Urothelium cell line (cell line): ENCODE data around the gene CASP9.

Experiments used
- DNase-seq: peaks from one replicate; pipeline ENCODE4 v3.0.0; 2011; ENCODE audit warnings: low spot score, mixed read lengths
- FAIRE-seq: peaks from 2 replicates; lab custom pipeline; 2011; peaks lifted over from hg19 to GRCh38; lab: Jason Lieb, UNC

The CASP9 gene

DNA sequence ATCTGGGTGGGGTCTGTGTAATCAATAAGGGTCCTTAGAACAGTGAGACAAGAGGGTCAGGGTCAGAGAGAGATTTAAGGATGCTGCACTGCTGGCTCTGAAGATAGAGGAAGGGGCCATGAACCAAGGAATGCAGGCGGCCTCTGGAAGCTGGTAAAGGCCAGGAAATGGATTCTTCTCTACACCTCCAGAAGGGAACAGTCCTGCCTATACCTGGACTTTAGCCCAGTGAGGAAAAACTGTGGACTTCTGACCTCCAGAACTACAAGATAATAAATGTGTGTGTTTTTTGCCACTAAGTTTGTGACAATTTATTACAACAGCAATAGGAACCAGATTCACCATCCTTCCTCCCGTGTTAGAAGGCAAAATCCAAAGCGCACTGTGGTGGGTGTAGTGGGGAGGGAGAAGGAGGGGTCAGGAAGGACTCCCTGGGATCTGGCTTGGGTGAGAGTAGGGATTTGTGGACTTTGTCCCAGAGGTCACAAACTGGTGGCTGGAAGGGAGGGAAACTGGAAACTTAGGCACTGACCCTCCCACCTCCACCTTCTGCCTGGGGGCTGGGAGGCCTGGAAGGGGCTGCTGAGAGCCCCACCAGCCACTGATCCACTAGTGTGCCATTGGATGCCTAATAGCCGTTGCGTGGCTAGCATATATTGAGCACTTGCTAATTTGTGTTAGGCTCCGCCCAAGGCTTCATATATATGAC is 72.8 kb downstream of the CASP9 start:
- DNase-seq: no peak
- FAIRE-seq: no peak

DNA sequence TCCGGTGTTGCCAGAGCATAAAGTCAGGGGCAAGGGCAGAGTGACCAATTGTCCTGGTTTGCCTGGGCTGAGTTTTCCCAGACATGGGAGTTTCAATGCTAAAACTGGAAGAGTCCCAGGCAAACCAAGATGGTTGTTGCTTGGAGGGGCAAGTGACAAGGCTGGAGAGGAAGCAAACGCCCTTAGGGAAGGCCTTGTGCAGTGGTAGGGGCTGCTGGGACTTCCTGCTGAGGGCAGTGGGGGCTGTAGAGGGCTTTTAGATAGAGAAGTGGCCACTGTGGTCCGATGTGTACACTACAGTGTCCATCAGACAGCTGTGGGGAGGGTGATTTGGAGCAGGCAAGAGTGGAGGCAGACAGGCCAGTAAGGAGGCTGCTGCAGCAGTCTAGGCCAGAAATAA is 74.4 kb downstream of the CASP9 start:
- FAIRE-seq: no peak

DNA sequence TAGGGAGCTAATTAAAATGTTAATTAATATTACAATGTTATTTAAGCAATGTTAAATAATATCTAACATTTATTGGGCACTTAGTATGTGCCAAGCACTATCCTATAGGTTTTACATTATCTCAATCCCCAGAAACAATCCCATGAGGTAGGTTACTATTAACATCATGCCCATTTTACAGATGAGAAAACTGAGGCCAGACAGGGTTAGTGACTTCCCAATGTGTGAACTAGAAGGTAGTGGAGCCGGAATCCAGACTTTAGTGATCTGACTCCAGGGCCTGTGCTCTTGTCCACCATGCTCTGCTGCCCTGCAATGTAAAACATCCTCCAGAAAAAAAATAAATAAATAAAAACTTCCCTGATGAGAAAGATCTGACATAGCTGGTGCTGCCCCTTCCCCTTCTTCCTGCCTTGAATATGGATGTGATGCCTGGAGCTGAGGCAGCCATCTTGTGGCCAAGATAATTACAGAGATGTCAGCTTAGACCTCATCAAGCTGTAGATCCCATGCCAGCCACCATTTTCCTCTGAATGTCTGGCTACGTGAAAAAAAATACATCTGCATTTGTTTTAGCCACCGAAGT is 75.0 kb downstream of the CASP9 start:
- DNase-seq: no peak
- FAIRE-seq: no peak

More for the DNA sequence above, 74.4 kb downstream of the CASP9 start:
- no peak for DNase-seq

DNA sequence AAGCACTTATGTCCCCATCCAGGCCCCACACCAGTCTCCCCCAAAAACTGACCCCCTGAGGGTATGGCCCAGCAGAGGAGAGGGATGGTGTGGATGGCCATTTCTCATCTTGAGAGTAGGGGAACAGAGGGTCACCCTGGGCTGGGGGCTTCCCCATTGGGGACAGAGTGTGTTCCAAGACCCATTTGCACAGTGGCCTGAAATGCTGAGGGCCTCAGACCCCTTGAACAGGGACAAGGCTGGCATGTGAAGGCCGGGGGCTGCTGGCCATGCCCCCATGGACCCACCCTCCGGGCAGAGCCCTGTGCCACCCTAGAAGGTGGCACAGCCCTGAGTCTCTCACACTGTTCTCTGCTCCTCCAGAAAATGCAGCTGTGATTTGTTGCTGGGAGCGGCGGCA is 77.8 kb downstream of the CASP9 start:
- FAIRE-seq: no peak
- no peak for DNase-seq

DNA sequence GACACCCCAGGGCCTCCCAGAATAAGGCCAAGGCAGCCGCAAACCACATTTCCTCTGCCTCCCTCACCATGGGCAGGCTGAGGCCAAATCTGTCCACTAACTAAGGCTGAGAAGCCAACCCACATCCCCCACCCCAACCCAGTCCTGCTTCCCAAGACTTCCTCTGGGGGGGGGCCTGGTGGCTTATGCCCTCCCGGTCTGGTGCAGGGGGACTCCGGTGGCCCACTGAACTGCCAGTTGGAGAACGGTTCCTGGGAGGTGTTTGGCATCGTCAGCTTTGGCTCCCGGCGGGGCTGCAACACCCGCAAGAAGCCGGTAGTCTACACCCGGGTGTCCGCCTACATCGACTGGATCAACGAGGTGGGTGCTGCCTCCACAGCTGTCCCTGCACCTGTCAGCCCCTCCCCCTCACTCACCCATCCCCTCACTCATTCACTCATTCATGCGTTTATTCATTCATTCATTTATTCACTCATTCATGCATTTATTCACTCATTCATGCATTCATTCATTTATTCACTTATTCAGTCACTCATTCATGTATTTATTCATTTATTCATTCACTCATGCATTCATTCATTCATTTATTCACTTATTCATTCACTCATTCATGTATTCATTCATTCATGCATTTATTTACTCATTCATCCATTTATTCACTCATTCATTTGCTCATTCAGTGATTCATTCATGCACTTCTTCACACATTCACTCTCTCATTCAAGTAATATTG is 78.5 kb downstream of the CASP9 start:
- FAIRE-seq: no peak
- DNase-seq: no peak

DNA sequence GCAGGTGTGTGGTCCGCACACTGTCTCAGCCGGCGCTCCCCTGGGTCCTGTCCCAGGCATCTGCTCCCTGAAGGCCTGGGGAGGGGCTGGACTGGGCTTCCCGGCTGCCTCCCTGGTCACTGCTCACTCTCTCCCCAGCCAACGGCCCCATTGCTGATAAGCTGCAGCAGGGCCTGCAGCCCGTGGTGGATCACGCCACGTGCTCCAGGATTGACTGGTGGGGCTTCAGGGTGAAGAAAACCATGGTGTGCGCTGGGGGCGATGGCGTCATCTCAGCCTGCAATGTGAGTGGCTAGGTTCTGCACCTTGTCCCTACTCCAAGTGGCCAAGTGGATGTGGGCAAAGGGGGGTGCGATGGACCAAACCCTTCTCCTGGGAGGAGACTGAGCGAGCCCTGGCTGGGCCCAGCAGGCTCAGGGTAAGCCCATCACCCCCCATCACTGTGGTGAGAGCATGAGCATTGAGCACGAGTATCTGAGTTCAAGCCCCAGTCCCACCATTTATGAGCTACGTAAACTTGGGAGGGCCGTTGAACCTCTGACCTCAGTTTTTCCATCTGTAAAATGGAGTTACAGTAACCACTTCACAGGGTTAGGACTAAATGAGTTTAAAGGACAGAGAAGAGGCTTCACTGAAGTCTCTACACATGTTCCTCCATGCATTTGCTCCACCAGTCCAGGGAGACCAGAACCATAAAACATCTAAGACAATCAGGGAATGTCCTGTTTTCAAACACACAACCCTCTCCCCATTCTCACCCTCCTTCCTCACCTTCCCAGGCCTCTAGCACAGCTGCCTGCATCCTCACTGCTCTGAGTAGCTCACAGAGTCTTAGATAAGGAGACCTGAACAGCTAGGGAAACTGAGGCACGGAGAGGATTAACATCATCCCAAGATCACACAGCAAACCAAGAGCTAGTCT is 79.3 kb downstream of the CASP9 start:
- DNase-seq: no peak
- FAIRE-seq: no peak

DNA sequence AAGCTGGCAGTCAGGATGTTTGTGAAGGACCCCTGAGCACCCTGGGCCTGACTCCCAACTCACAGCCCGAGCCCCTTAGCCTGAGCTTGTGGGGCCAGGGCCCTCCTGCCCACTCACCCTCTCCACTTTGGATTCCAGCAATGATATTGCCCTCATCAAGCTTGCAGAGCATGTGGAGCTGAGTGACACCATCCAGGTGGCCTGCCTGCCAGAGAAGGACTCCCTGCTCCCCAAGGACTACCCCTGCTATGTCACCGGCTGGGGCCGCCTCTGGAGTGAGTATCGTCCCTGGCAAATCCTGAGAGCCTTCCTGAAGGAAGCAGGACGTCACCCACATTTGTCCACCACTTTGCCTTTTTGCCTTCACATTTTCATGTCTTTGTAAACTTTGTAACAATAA is 80.7 kb downstream of the CASP9 start:
- no peak for DNase-seq
- no peak for FAIRE-seq

DNA sequence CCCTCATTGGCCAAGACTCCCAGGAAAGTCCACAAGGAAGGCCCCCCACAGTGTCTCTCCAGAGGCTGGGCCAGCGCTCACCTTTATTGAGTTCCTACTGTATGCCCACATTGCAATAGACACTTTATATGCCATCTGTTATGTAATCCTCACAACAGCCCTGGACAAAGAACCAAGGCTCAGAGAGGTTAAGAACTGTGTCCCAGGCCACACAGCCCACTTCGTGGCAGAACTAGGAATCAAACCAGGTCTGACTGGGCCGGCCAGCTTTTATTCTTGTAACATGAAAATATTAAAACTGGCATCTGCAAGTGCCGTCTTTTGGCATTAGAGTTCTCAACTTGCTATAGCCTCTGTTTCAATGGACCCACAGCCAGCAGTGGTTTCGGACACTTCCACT is 81.3 kb downstream of the CASP9 start:
- DNase-seq (no peak), FAIRE-seq (no peak)

DNA sequence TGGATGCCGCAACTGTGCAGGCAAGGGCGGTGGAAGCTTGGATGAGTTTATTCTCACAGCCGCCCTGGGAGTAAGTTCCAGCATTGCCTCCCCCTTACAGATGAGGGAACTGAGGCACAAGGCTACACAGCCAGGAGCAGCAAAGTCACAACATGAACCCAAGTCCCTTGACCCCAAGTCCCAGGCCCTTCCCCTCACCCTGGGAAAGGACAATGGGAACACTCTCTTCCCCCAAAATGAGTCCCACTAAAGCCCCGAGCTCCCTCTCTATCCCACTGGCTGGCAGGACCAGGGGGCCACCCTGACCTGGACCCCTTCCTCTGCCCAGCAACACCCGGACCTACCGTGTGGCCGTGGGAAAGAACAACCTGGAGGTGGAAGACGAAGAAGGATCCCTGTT is 81.9 kb downstream of the CASP9 start:
- no peak for FAIRE-seq
- no peak for DNase-seq
